G401 (cell line): ENCODE measurements around the gene DYNLL1. TPM values are rescaled to one million over a fixed set of nuclear protein-coding genes. Genes with fewer than 3 reads are reported as not detected.

Experiments used
- DNase-seq: peaks from one replicate; pipeline ENCODE4 v3.0.0-alpha.2; 2015; ENCODE audit warnings: low spot score
- in situ Hi-C: cut with HindIII; loops from 2 replicates; pipeline ENCODE4 v1.10.0; 2016; ENCODE audit warnings: low sequenced_read_pairs, mixed read lengths
- total RNA-seq: library from RNA; depleted of rRNA; stranded (reverse); fragments of >200 nt; shearing (Covaris generic); gene quantifications from 2 replicates; pipeline ENCODE4 v1.2.3, GENCODE V29; 2014; rRNA removed

Gene DYNLL1
- total RNA-seq, 1 experiment from 2014 or later = 541 TPM

DNA sequence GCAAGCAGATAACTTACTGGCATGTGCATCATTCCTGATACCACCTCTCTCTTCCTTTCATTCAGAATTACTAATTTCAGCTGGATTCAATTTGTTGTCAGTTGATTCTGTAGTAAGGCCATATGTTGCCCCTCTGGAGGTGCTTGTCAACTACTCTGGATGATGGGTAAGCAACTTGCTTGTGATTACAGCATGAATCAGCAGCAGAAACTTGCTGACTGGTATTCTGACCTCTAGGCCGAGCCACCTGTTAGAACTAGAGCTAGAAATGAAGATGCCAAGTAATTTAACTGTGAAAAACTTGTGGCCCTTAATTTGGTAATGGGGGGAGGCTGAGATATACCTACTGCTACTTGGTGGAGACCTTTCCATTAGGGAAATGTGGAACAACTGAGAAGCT lies 43.4 kb downstream of the DYNLL1 start:
- DNase-seq = no peak
- in situ Hi-C loops = no loop called here

- DNase-seq = no peak
- in situ Hi-C loops = no loop called here
Measured at GRCh38 chr12:120540445-120540844, 44.5 kb downstream of the DYNLL1 start.

- DNase-seq = no peak
- in situ Hi-C loops = no loop called here
Measured at GRCh38 chr12:120542166-120542565, 46.3 kb downstream of the DYNLL1 start.

- in situ Hi-C loops = no loop called here
- DNase-seq = no peak
Measured at GRCh38 chr12:120544691-120545090, 48.8 kb downstream of the DYNLL1 start.

GRCh38 chr12:120546050-120546386 lies 50.1 kb downstream of the DYNLL1 start:
- DNase-seq = no peak
- in situ Hi-C loops = no loop called here

Other genes with a start within 250 kb of the DYNLL1 start
- gene PXN, start 230.4 kb upstream of the DYNLL1 start, total RNA-seq = 18.8 and 24.5 TPM in 2 replicates
- not detected in 2 replicates for gene RNU4-2, start 204.2 kb upstream of the DYNLL1 start, total RNA-seq
- gene RNU4-1, start 202.9 kb upstream of the DYNLL1 start, total RNA-seq = not detected in 2 replicates
- gene SIRT4, start 193.8 kb upstream of the DYNLL1 start, total RNA-seq = 2.9 and 4.6 TPM in 2 replicates
- not detected in 2 replicates for gene PLA2G1B, start 168.3 kb upstream of the DYNLL1 start, total RNA-seq
- 6.3 and 24.6 TPM in 2 replicates for gene MSI1, start 126.9 kb upstream of the DYNLL1 start, total RNA-seq
- gene COX6A1, start 58.0 kb upstream of the DYNLL1 start, total RNA-seq = 487 and 568 TPM in 2 replicates
- 90.3 and 118 TPM in 2 replicates for gene TRIAP1, start 49.7 kb upstream of the DYNLL1 start, total RNA-seq
- gene GATC, start 49.7 kb upstream of the DYNLL1 start, total RNA-seq = 34.3 and 42.3 TPM in 2 replicates
- 338 and 491 TPM in 2 replicates for gene SRSF9, start 26.4 kb upstream of the DYNLL1 start, total RNA-seq
- 34.3 and 45.5 TPM in 2 replicates for gene COQ5, start 33.0 kb downstream of the DYNLL1 start, total RNA-seq
- gene RNF10, start 38.2 kb downstream of the DYNLL1 start, total RNA-seq = 83.7 and 115 TPM in 2 replicates
- 43.9 and 45.9 TPM in 2 replicates for gene POP5, start 85.3 kb downstream of the DYNLL1 start, total RNA-seq
- gene CABP1, start 144.5 kb downstream of the DYNLL1 start, total RNA-seq = 0.86 TPM in 1 of 2 replicates, not detected in the other
- gene MLEC, start 191.0 kb downstream of the DYNLL1 start, total RNA-seq = 85.9 and 106 TPM in 2 replicates
- 47.0 and 53.8 TPM in 2 replicates for gene UNC119B, start 214.3 kb downstream of the DYNLL1 start, total RNA-seq
- gene ACADS, start 229.7 kb downstream of the DYNLL1 start, total RNA-seq = 9.3 and 11.4 TPM in 2 replicates